Loucy (cell line): ENCODE measurements around the gene NLRC5.
"Not testable (repeated sequence)": the region's sequence is repeated elsewhere in the genome, so short reads cannot be mapped to it uniquely, and the experiment has no call there.

Experiments
- EZH2phosphoT487 ChIP-seq: fragments of 200-600 bp; IDR thresholded peaks from 2 replicates; pipeline ENCODE4 v1.6.1; 2018; ENCODE audit warnings: antibody characterized with exemption, mild to moderate bottlenecking, moderate library complexity, borderline replicate concordance
- TF ChIP-seq, protein P1 (sequence below): fragments of 200-600 bp; sonication (generic); conservative IDR thresholded peaks from 2 replicates; pipeline ENCODE4 v1.5.1; 2014; ENCODE audit warnings: mild to moderate bottlenecking, antibody characterized with exemption, low read length

DNA sequence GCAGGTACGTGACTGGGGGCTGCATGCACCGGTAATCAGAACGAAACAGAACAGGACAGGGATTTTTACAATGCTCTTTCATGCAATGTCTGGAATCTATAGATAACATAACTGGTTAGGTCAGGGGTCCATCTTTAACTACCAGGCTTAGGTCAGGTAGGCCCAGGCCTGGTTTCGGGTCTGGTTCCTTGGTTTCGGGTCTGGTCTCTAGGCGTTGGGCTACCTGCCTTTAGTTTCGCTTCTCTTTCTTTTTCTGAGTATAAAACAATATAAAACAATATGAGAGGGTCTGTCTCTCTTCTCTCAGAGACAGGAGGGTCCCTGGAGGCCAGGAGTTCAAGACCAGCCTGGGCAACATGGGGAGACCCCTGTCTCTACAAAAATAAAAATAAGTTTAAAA, 15.5 kb upstream of the NLRC5 start:
- TF ChIP-seq, protein P1, sequence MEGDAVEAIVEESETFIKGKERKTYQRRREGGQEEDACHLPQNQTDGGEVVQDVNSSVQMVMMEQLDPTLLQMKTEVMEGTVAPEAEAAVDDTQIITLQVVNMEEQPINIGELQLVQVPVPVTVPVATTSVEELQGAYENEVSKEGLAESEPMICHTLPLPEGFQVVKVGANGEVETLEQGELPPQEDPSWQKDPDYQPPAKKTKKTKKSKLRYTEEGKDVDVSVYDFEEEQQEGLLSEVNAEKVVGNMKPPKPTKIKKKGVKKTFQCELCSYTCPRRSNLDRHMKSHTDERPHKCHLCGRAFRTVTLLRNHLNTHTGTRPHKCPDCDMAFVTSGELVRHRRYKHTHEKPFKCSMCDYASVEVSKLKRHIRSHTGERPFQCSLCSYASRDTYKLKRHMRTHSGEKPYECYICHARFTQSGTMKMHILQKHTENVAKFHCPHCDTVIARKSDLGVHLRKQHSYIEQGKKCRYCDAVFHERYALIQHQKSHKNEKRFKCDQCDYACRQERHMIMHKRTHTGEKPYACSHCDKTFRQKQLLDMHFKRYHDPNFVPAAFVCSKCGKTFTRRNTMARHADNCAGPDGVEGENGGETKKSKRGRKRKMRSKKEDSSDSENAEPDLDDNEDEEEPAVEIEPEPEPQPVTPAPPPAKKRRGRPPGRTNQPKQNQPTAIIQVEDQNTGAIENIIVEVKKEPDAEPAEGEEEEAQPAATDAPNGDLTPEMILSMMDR: not testable (repeated sequence)
- not testable (repeated sequence) for TF ChIP-seq EZH2phosphoT487
